Right cardiac atrium (tissue), 5 donors: ENCODE measurements around the gene TCEA2. TPM values are rescaled to one million over a fixed set of nuclear protein-coding genes. Genes with fewer than 3 reads are reported as not detected.

Experiments
- ATAC-seq, 2 donors: fragments of 200-7000 bp; cut with Tn5 transposase; one replicate each; pipeline versions ENCODE4 v1.8.0 to v1.9.1; 2020; ENCODE audit warnings: moderate library complexity in 2 of 2, mild to moderate bottlenecking in 1 of 2
- DNase-seq, 3 donors: peaks; one replicate each; pipeline ENCODE4 v3.0.0-alpha.2; 2020
- H3K27ac ChIP-seq: one replicate; pipeline ENCODE4 v1.5.1; 2013; ENCODE audit warnings: mild to moderate bottlenecking, low read length, control low read depth, moderate library complexity
- H3K27me3 ChIP-seq: one replicate; pipeline ENCODE4 v1.6.1; 2013; ENCODE audit not compliant: control insufficient read depth, insufficient read depth
- H3K4me1 ChIP-seq: one replicate; pipeline ENCODE4 v1.6.1; 2013; ENCODE audit warnings: low read length; ENCODE audit not compliant: control insufficient read depth, insufficient read depth
- H3K4me3 ChIP-seq: one replicate; pipeline ENCODE4 v1.5.1; 2013; ENCODE audit warnings: low read length, control low read depth
- H3K9me3 ChIP-seq: one replicate; pipeline ENCODE4 v1.6.1; 2013; ENCODE audit warnings: low read length; ENCODE audit not compliant: control insufficient read depth
- WGBS: extraction: QIAGEN DNeasy Blood & Tissue Kit; methylation state at CpG from one replicate; pipeline ENCODE4 v1.1.7; 2013; 5-methylcytosine and 5-hydroxymethylcytosine counted together
- intact Hi-C, 4 donors: fragments of 100-400 bp; cut with DNase I; formaldehyde crosslinking; loops; one replicate each; pipeline versions ENCODE4 v1.11.0 to v1.14.0; 2022 to 2023
- long read RNA-seq, 4 donors: library from polyadenylated mRNA; unstranded; transcript quantifications; one replicate each; pipeline ENCODE4 v2.0.0, GENCODE V29; 2020 to 2021
- polyA plus RNA-seq: library from polyadenylated mRNA; stranded (reverse); fragments of 200-250 nt; gene quantifications from one replicate; pipeline ENCODE4 v1.2.3, GENCODE V29; 2013
- total RNA-seq, 4 donors: library from RNA; stranded (reverse); fragmentation: NEBNext Ultra II Directional; extraction: Animal tissue kit (Norgen Biotek cat#: 25700); gene quantifications; one replicate each; pipeline ENCODE4 v1.2.1, GENCODE V29; 2021
- donor health status: healthy with polysubstance abuse.
- donor health status: DM: no; HTN: yes; CAD: no.
- donor health status: DM: no; HTN: no; CAD: no.
- donor health status: DM: no; HTN: yes; CAD: no; lungs with severe emphysema.
- donor health status: DM: yes; HTN: yes; CAD: no.

Gene TCEA2
- total RNA-seq, result 10 to 100 TPM; 46.3 to 52.0 (median 50.0) TPM
- polyA plus RNA-seq, result 38.3 TPM
- long read RNA-seq, donor 1, transcript TCEA2-202 (10 exons, 1,235 nt), result major isoform, 51 of 86 reads
- long read RNA-seq, donor 1, partial matches to known transcripts, result 2 of 86 reads
- long read RNA-seq, donor 1, other reads (novel, unspliced or antisense), result 29 of 86 reads
- long read RNA-seq, donor 2, transcript TCEA2-202 (10 exons, 1,235 nt), result major isoform, 22 of 53 reads
- long read RNA-seq, donor 2, partial matches to known transcripts, result 6 of 53 reads
- long read RNA-seq, donor 2, other reads (novel, unspliced or antisense), result 22 of 53 reads
- long read RNA-seq, donor 3, partial matches to known transcripts, result 1 of 12 reads
- long read RNA-seq, donor 3, other reads (novel, unspliced or antisense), result 8 of 12 reads
- long read RNA-seq, donor 4, transcript TCEA2-202 (10 exons, 1,235 nt), result major isoform, 25 of 48 reads
- long read RNA-seq, donor 4, partial matches to known transcripts, result 2 of 48 reads
- long read RNA-seq, donor 4, other reads (novel, unspliced or antisense), result 21 of 48 reads

DNA sequence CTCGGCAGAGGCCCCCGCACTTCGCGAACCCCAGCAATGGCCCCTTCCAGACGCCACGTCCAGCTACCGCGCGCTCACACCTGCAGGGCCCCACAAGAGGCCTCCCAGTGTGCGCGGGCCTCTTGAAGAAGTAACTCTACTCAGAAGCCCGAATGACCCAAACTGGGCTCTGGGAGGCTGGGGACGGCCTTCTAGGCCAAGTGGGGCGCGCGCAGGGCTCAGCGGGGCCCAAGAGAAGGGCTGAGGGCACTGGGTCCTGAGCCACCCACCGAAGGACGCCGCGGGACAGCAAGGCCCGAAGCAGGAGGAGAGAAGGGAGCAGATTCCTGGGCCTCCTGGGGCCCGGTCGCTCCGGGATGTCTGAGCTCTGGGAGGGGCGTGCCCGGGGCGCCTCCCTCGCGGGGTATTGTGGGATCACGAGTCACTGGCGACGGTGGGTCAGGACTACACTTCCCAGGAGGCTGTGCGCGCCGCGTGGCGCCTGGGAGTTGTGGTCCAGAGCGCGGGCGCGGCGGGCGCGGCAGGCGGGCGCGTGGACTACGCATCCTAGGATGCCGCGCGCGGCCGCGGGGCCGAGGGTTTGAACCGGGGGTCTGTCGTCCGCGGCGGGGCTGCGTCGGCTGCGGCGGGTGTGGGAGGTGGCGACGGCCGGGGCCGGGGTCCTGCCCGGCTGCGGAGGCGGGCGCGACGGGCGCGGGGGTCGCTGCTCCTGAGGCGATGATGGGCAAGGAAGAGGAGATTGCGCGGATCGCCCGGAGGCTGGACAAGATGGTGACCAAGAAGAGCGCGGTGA lies at the start of gene TCEA2:
Gene TCEA2, plus strand, starts transcription at position 603 of the 793 bp plus-strand sequence. Its CDS starts 115 bp downstream, at position 718.
- intact Hi-C loops, result no loop called here
- Histone ChIP-seq H3K4me1 (peaks cover 9% of the 10 kb centered on the region), H3K27me3 (no peaks in the 10 kb centered on the region), H3K9me3 (no peaks in the 10 kb centered on the region), H3K27ac (peak within 1 kb of the TSS; percentile 56), H3K4me3 (peak within 1 kb of the TSS; percentile 68)
- ATAC-seq (peak; percentile 94 to 95), DNase-seq (peak; percentile 97 to 99 (median 99))
- 5% methylated on average over 85 of the region's 85 CpGs for WGBS

DNA sequence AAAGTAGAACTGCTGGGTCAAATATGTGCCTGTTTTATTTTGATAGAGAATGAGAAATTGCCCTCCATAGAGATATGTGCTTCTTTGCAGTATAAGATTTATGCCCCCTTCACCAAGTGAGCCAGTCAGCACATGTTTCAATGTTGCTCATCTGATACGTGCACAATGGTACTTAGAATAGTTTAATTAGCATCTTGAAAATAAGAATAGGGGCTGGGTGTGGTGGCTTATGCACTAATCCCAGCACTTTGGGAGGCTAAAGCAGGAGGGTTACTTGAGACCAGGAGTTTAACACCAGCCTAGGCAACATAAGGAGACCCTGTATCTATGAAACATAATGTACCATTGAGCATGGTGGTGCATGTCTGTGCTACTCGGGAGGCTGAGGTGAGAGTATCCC lies 47.4 kb upstream of the TCEA2 start:
- ATAC-seq, result no peak
- Histone ChIP-seq H3K4me1 (no peaks in the 10 kb centered on the region), H3K27me3 (no peaks in the 10 kb centered on the region), H3K27ac (no peak overlapping the region), H3K4me3 (no peak overlapping the region), H3K9me3 (no peaks in the 10 kb centered on the region)
- intact Hi-C loops, result no loop called here
- WGBS, result 78% methylated on average over 2 of the region's 2 CpGs
- DNase-seq, result no peak

DNA sequence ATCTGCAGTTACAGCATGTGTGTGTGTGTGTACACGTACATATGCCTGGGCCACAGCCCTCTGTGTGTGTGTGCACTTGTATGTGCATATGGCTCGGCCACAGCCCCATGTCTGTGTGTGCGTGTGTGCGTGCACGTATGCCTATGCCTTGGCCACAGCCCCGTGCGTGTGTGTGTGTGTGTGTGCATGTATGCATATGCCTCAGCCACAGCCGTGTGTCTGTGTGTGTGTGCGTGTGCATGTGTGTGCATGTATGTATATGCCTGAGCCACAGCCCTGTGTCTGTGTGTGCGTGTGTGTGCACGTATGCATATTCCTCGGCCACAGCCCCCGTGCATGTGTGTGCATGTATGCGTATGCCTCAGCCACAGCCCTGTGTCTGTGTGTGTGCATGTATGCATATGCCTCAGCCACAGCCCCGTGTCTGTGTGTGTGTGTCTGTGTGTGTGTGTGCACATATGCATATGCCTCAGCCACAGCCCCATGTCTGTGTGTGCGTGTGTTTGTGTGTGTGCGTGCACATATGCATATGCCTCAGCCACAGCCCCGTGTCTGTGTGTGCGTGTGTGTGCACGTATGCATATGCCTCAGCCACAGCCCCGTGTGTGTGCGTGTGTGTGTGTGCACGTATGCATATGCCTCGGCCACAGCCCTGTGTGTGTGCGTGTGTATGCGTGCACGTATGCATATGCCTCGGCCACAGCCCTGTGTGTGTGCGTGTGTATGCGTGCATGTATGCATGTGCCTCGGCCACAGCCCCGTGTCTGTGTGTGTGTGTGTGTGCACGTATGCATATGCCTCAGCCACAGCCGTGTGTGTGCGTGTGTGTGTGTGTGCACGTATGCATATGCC lies 41.6 kb upstream of the TCEA2 start:
- intact Hi-C loops, result no loop called here
- Histone ChIP-seq H3K27ac (no peak overlapping the region), H3K27me3 (no peaks in the 10 kb centered on the region), H3K4me1 (no peaks in the 10 kb centered on the region), H3K4me3 (no peak overlapping the region), H3K9me3 (no peaks in the 10 kb centered on the region)
- ATAC-seq (no peak), DNase-seq (no peak)
- WGBS, result 94% methylated on average over 36 of the region's 36 CpGs

DNA sequence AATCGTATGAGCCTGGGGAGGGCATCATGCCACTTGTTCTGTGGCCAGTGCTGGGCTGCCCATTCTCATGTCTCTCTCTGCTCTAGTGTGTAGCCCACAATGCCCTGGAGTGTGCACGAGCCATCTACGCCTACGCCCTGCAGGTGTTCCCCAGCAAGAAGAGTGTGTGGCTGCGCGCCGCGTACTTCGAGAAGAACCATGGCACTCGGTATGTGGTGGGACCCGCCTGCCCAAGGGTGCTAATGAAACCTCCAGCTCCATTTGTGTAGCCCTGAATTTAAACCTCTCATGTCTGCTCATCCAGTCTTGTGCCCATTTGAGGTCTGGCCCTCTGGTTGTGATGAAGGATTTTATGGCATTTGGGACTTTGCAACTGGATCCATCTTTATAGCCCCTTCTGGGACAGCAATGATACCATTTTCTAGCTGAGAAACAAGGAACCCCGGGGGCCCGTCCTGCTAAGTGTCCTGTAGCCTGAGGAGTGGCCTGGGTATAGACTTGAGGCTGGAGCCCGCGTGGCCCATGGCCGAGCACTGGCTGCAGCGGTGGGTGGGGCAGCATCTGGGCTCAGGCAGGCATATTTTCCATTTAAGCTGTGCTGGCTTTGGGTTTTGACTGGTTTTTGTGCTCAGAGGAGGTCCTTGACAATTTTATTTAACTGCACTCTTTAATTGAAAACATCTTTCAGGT lies 40.2 kb upstream of the TCEA2 start:
- no peaks in the 10 kb centered on the region for H3K27me3 ChIP-seq
- DNase-seq (no peak), ATAC-seq (no peak)
- H3K27ac ChIP-seq, result no peak overlapping the region
- no peaks in the 10 kb centered on the region for H3K9me3 ChIP-seq
- intact Hi-C loops, result no loop called here
- no peak overlapping the region for H3K4me3 ChIP-seq
- WGBS, result 95% methylated on average over 17 of the region's 17 CpGs
- no peaks in the 10 kb centered on the region for H3K4me1 ChIP-seq

DNA sequence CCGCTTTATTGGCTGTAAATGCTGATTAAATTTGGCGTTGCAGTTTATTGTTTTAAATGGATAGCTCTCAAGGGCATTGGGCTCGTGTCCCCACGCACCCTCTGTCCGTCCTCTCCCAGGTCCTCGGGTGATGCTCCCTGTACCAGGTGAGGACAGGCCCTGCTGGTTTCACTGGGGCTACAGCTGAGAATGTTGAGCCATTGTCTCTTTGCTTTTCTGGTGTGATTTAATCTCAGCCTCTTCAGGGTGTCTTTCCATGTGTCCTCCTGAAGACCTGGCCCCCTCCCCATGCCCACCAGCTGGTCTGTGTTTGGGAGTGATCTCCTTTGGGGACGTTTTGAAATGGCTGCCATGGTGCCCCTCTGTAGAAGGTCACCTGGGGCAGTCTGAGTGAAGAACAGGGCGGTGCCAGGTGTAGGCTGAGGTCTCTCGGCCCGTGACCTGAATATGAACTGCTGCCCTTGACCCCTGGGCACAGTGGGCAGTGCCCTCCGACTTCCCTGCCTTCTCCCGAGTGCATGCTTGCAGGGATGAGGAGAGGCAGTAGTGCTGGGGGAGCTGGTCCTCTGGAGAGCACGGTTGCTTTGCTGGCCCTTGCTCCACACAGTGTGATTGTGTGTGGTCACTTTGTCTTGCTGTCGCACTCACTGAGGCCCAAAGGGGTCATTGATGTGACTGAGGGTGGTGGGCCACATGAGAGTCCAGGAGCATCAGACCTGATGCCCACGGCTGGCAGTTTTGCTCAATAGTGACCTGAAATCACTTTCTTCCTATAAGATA lies 39.4 kb upstream of the TCEA2 start:
- Histone ChIP-seq H3K4me3 (no peak overlapping the region), H3K27me3 (no peaks in the 10 kb centered on the region), H3K4me1 (no peaks in the 10 kb centered on the region), H3K27ac (no peak overlapping the region), H3K9me3 (no peaks in the 10 kb centered on the region)
- intact Hi-C loops, result loop anchor here in 1 of 4 donors (1.0 kb wide), 1 partner anchor 13 kb away; no protein-coding TSS in a partner anchor
- no peak for ATAC-seq
- WGBS, result 89% methylated on average over 15 of the region's 15 CpGs
- peak in 1 of 3 donors; percentile 3 for DNase-seq

DNA sequence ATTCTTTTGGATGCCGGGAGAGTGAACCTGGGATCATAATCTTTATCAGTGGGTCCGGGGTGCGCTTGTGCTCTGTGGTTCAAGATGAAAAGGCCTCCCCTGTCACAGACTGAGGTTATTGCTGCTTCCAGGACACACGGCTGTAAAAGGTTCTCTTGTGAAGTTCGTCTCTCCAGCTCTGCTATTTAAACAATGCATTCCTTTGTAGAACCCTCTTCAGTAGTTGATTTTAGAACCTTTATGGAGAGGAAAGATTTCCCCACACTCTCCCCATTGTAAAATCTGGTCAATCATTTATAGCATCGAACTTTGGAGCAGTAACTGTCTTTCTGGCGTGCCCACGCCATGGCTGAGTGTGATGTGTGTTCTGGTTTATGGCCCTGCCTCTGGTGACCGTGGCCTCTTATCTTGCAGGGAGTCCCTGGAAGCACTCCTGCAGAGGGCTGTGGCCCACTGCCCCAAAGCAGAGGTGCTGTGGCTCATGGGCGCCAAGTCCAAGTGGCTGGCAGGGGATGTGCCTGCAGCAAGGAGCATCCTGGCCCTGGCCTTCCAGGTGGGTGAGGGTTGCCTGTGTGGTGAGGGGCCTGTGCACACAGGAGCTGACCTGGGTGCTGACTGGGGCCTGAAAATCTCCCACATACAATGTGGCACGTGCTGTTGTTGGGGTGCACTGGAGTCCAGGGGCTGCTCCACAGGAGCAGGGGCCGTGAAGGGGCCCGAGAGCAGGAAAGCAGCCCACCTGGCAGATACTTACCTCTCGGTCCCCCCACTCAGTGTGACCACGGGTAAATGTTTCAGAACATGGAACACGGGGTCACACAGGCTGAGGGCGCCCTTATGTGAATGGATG lies 38.6 kb upstream of the TCEA2 start:
- DNase-seq (no peak), ATAC-seq (no peak)
- intact Hi-C loops, result loop anchor here in 1 of 4 donors (1.0 kb wide), 1 partner anchor 14 kb away; no protein-coding TSS in a partner anchor
- H3K9me3 ChIP-seq, result no peaks in the 10 kb centered on the region
- WGBS, result 91% methylated on average over 17 of the region's 17 CpGs
- H3K27me3 ChIP-seq, result no peaks in the 10 kb centered on the region
- no peak overlapping the region for H3K4me3 ChIP-seq
- no peaks in the 10 kb centered on the region for H3K4me1 ChIP-seq
- no peak overlapping the region for H3K27ac ChIP-seq

DNA sequence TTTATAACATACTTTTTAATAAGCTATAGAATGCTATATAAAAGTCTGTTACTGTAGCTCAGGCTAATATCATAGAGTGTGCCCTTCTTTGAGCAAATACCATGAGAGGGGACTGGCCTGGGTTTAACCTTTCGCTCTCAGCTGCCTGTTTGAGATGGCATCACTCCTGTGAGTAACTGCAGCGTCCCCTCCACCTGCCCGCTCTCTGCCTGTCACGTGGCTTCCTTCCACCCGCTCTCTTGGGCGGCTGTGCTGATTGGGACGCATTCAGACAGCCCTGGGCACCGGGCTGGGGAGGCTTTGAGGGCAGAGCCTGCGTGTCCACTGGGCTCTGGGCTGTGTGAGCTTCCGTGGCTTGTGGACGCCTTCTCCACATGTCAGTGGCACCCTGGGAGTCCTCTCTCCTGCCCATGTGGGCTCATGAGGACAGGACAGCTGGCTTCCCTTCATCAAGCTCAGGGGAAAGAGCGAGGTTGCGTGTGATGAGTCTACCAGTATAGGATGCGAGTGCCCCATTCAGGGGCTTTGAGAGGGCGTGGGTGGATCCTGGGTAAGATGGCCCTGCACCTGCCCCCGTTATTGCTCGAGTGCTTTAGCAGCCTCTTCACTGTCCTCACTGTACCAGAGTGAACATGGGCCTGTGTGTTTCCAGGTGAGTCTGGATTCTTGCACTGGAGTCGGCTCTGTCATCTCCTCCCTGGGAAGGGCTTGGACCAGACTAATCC lies 37.7 kb upstream of the TCEA2 start:
- intact Hi-C loops, result no loop called here
- ATAC-seq (no peak), DNase-seq (no peak)
- H3K27ac ChIP-seq, result no peak overlapping the region
- WGBS, result 96% methylated on average over 18 of the region's 18 CpGs
- no peak overlapping the region for H3K4me3 ChIP-seq
- H3K27me3 ChIP-seq, result no peaks in the 10 kb centered on the region
- H3K4me1 ChIP-seq, result no peaks in the 10 kb centered on the region
- H3K9me3 ChIP-seq, result no peaks in the 10 kb centered on the region

DNA sequence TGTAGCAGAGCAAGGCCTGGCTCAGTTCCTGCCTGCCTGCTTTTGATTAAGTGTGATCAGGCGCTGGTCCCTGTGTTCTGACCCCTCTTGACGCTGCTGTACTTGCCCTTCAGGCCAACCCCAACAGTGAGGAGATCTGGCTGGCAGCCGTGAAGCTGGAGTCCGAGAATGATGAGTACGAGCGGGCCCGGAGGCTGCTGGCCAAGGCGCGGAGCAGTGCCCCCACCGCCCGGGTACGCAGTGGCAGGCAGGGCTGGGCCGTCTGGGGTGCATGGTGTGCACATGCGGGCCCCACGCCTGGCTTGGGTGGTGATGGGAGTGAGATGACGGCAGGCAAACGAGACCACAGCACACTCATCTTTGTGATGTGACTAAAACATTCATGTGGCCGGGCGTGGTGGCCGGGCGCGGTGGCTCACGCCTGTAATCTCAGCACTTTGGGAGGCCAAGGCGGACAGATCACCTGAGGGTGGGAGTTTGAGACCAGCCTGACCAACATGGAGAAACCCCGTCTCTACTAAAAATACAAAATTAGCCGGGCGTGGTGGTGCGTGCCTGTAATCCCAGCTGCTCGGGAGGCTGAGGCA lies 37.1 kb upstream of the TCEA2 start:
- intact Hi-C loops, result no loop called here
- H3K9me3 ChIP-seq, result no peaks in the 10 kb centered on the region
- H3K4me3 ChIP-seq, result no peak overlapping the region
- no peaks in the 10 kb centered on the region for H3K27me3 ChIP-seq
- H3K27ac ChIP-seq, result no peak overlapping the region
- H3K4me1 ChIP-seq, result no peaks in the 10 kb centered on the region
- ATAC-seq (peak in 1 of 2 donors; percentile 6), DNase-seq (peak in 1 of 3 donors; percentile 41)
- WGBS, result 96% methylated on average over 29 of the region's 29 CpGs
